SK-N-MC (cell line): ENCODE results near the gene NOS1AP.

Experiments
- DNase-seq: peaks from one replicate; pipeline ENCODE4 v3.0.0-alpha.2; 2011; ENCODE audit warnings: low read depth, low spot score
- H3K27ac ChIP-seq: fragments of 200-600 bp; sonication (generic); 2 replicates; pipeline ENCODE4 v1.5.1; 2016; ENCODE audit warnings: mixed run types
- H3K36me3 ChIP-seq: fragments of 200-600 bp; sonication (generic); 2 replicates; pipeline ENCODE4 v1.6.1; 2017; ENCODE audit warnings: antibody characterized with exemption, low read length, mixed read lengths; ENCODE audit not compliant: insufficient read depth
- H3K4me3 ChIP-seq: fragments of 200-600 bp; sonication (generic); 2 replicates; pipeline ENCODE4 v1.5.1; 2016
- H3K9ac ChIP-seq: fragments of 200-600 bp; sonication (generic); 2 replicates; pipeline ENCODE4 v1.8.0; 2017; ENCODE audit warnings: mixed run types, mixed read lengths; ENCODE audit not compliant: insufficient read length
- H3K9me3 ChIP-seq: fragments of 200-600 bp; sonication (generic); 2 replicates; pipeline ENCODE4 v1.6.1; 2017; ENCODE audit warnings: low read depth, mild to moderate bottlenecking, antibody characterized with exemption, low read length, moderate library complexity, mixed read lengths
- EZH2 ChIP-seq: fragments of 200-600 bp; sonication (generic); IDR thresholded peaks from one replicate; pipeline ENCODE4 v1.6.1; 2017; ENCODE audit warnings: antibody characterized with exemption
- FOXP2 ChIP-seq: optimal IDR thresholded peaks from 2 replicates; pipeline ENCODE3; 2011; ENCODE audit warnings: mild to moderate bottlenecking, moderate library complexity; ENCODE audit not compliant: insufficient read depth; ENCODE audit errors: extremely low read length, control extremely low read depth
- POLR2AphosphoS5 ChIP-seq: IDR thresholded peaks from 2 replicates; pipeline ENCODE4 v1.6.1; 2012; ENCODE audit warnings: mild to moderate bottlenecking, low read depth, low read length, borderline replicate concordance

NOS1AP gene

DNA sequence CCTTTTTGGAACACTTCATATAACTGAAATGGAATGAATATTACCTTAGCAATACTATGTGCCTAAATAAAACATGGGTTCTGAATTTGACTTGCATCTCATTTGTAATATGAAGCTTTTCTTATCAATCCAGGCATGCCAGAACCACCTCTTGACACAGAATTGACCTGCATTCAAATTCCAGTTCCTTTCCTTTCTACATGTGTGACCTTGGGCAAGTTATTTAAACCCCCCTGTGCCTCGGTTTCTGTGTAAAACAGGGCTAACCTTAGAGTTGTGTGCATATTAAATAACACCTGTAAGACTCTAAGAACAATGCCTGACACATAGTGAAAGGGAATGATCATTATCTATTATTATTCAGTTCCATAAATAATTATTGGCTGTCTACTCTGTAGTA is 2.0 kb upstream of the NOS1AP start:
- H3K9ac ChIP-seq: no peak overlapping the region
- TF ChIP-seq EZH2 (no peak), FOXP2 (no peak), POLR2AphosphoS5 (no peak)
- no peaks in the 10 kb centered on the region for H3K36me3 ChIP-seq
- no peak overlapping the region for H3K27ac ChIP-seq
- no peak for DNase-seq
- H3K4me3 ChIP-seq: no peak overlapping the region
- H3K9me3 ChIP-seq: no peaks in the 10 kb centered on the region

DNA sequence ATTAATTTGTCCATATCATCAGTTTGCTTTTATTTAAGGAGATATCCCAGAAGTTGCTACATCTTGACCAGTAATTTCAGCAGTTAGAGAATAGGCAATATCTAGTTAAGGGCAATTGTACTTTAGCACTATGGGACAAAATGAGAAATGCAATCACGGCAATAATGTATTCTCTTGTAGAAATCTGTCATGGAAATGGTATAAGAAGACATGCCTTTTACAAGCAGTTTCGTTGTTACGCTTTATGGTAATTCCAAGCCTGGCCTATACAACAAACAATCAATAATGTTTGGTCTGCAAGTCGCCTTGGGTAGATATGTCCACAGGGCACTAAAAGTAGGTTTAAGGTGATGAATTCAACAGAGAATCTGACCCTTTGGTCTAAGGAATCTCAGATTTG is 1.2 kb upstream of the NOS1AP start:
- TF ChIP-seq EZH2: no peak
- TF ChIP-seq POLR2AphosphoS5: no peak
- no peak for TF ChIP-seq FOXP2
- H3K36me3 ChIP-seq: no peaks in the 10 kb centered on the region
- DNase-seq: no peak
- H3K9me3 ChIP-seq: no peaks in the 10 kb centered on the region
- no peak overlapping the region for H3K27ac ChIP-seq
- H3K9ac ChIP-seq: no peak overlapping the region
- no peak overlapping the region for H3K4me3 ChIP-seq

DNA sequence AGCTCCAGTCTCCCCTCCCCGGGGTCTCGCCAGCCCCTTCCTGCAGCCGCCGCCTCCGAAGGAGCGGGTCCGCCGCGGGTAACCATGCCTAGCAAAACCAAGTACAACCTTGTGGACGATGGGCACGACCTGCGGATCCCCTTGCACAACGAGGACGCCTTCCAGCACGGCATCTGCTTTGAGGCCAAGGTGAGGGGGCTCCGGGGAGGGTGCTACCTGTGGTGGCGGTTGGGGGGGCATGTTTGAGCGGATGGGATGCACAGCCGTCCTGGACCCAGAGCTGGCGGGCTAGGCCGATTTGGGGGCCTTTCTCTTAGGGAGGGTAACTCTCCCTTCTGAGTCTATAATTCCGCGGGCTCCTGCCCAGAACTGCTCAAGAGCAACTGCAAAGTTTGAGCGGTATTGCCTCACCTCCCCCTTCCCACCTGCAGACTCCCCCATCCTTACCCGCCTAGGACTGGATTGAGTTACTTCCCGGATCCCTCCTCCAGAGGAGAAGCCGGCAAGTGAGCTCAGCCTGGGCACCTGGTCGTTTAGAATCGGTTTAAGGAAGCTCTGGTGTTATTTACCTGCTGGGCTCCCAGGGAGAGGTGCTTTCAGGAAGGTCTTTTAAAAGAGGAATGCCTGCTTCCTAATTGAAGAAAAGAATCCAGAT is 730 bp downstream of the NOS1AP start:
- no peak for DNase-seq
- H3K9ac ChIP-seq: peak overlapping the region; percentile 66

DNA sequence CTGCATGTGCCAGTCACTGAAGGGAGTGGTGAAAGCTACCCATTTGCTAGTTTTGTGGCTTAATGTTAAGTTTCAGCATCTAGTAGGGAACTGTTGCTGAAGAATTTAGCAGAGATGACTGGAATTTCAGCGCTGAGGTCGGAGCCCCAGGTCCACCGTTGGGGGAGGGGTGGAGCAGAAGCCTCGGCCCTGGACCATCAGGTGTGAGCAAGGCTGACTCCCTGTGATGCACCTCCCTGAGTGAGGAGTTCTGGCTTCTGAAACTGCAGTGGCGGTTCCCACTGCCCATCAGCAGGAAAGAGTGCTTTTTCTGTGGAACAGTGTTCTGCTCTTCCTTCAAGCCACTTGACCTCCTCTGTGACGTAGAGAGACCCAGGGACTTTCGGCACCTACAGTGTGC is 1.3 kb downstream of the NOS1AP start:
- peak overlapping the region; percentile 87 for H3K4me3 ChIP-seq
- no peak for DNase-seq
- peaks cover 13% of the 10 kb centered on the region; the same call in 1 of the 2 replicates for H3K36me3 ChIP-seq
- no peaks in the 10 kb centered on the region for H3K9me3 ChIP-seq
- H3K9ac ChIP-seq: peak overlapping the region; percentile 66
- TF ChIP-seq POLR2AphosphoS5 (no peak), FOXP2 (no peak), EZH2 (no peak)
- no peak overlapping the region for H3K27ac ChIP-seq

More for the DNA sequence above, 730 bp downstream of the NOS1AP start:
- TF ChIP-seq POLR2AphosphoS5: no peak
- TF ChIP-seq FOXP2: no peak
- no peak for TF ChIP-seq EZH2
- Histone ChIP-seq H3K27ac (no peak overlapping the region), H3K4me3 (peak overlapping the region; percentile 87), H3K9me3 (no peaks in the 10 kb centered on the region), H3K36me3 (peaks cover 12% of the 10 kb centered on the region; the same call in 1 of the 2 replicates)

DNA sequence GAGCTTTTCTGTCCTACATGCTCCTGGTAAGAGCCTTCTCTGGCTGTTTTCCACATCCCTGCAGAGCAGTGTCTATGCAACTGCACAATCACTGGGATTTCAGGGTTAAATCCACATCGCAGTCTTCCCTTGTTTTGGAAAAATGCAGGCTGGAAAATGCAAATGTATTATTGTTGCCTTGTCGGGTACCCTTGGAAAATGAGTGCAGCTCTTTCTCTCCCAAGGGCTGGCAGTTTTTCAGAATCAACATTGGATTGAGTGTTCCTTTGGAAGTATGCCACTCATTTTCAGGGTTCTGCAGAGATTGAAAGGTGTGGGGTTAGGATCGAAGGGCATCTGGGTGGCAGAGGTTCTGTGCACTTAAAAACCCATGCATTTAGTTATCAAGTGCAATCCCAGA is 3.2 kb downstream of the NOS1AP start:
- H3K4me3 ChIP-seq: 0 out of 2 replicates have a peak overlapping the region, but pooled peaks have one; percentile 2

DNA sequence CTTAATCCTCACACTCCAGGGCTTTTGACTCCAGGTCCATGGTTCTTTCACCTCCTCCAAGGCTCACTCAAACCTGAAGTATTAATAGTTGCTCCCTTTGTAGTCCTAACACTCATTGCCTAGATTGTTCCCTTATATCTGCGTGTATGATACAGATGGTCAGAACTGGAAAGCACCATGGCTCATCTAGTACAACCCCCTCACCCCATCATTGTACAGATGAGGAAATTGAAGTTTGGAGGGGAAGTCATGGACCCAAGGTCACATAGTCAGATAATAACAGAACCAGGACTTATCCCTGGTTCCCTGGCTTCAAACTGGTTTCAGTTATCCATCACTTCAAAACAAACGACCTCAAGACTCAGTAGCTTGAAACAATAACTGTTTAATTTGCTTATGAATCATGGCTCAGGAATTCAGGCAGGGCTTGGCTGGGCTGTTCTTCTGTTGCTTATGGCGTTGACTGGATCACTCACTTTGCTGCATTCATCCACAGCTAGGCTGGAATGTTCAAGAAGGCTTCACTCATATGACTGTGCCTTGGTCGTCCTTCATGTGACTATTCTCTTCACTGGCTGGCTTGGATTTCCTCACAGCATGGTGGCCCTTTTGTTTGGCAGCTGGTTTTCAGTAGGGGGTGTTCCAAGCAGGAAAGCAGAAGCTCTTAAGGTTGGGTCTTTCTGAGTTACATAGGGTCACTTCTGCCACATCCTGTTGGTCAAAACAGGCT is 5.0 kb downstream of the NOS1AP start:
- H3K36me3 ChIP-seq: peaks cover 13% of the 10 kb centered on the region; the same call in 1 of the 2 replicates
- H3K4me3 ChIP-seq: no peak overlapping the region
- TF ChIP-seq FOXP2 (no peak), EZH2 (no peak), POLR2AphosphoS5 (no peak)
- no peaks in the 10 kb centered on the region for H3K9me3 ChIP-seq
- no peak overlapping the region for H3K27ac ChIP-seq
- no peak overlapping the region for H3K9ac ChIP-seq
- no peak for DNase-seq

More for the DNA sequence above, 3.2 kb downstream of the NOS1AP start:
- no peak for DNase-seq
- H3K27ac ChIP-seq: no peak overlapping the region
- H3K36me3 ChIP-seq: peaks cover 13% of the 10 kb centered on the region; the same call in 1 of the 2 replicates
- no peak overlapping the region for H3K9ac ChIP-seq
- TF ChIP-seq FOXP2: no peak
- H3K9me3 ChIP-seq: no peaks in the 10 kb centered on the region

DNA sequence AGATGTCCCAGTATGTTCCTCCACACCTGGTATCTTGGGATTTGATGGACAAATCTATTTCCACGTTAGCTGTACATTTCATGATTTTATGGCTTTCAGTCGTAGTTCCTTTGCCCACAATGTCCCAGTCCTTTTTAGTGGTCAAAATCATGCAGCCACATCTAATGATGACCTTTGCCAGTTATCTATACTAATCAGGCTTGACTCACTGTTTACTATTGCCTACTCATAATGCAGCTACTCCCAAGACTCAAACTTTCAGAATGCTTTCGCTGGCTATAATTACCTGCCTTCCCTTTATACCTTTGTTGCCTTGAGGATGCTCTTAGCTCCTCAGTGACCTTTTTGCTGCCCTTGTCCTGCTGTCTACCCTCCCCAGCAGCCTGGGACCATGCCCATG is 6.4 kb downstream of the NOS1AP start:
- TF ChIP-seq FOXP2: no peak
- no peak for TF ChIP-seq EZH2
- no peak for TF ChIP-seq POLR2AphosphoS5
- Histone ChIP-seq H3K27ac (no peak overlapping the region), H3K36me3 (peaks cover 13% of the 10 kb centered on the region; the same call in 1 of the 2 replicates), H3K9me3 (no peaks in the 10 kb centered on the region), H3K4me3 (no peak overlapping the region), H3K9ac (no peak overlapping the region)
- DNase-seq: no peak

DNA sequence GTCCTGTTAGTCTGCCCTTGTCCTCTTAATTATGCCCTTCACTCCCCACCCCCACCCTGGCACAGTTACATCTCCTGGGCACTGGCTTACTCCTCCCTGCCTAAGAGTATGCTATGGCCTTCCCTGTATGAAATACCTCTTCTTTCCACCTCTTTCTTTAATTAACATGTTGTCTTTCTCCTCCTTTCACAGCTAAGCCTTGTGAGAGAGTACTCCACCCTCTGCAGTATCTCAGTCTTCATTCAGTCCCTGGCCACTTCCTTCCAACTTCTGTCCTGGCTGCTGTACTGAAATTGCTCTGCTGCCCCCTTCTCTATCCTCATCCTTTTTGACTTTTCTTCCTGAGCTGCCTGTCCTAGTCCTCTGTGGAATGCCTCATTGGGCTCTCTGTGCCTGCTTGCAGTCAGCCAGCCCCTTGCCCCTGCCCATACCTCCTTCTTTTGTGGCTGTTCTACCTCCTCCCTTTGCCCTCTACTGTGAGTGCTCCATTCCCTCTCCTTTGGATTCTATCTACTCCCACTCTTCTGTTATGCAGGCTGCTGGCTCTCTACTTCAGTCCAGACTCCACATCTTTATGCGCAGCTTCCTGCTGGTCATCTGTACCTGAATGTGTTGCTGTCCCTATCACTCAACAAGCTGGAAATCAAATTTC is 8.3 kb downstream of the NOS1AP start:
- TF ChIP-seq EZH2: no peak
- no peak for TF ChIP-seq FOXP2
- no peak for TF ChIP-seq POLR2AphosphoS5
- Histone ChIP-seq H3K9me3 (no peaks in the 10 kb centered on the region), H3K27ac (no peak overlapping the region), H3K9ac (no peak overlapping the region), H3K36me3 (peaks cover 13% of the 10 kb centered on the region; the same call in 1 of the 2 replicates), H3K4me3 (no peak overlapping the region)
- DNase-seq: no peak
